Activated T-cell treated with anti-CD3 and anti-CD28 coated beads, Interleukin-2, amount 50 U/mL, for 4 hours (primary cell): ENCODE measurements around the gene RAB40B. TPM values are rescaled to one million over a fixed set of nuclear protein-coding genes. Genes with fewer than 3 reads are reported as not detected.

Experiments
- ATAC-seq, 2 donors: fragments of 200-7000 bp; cut with Tn5 transposase; one replicate each; pipeline ENCODE4 v1.10.0; 2021
- DNase-seq: peaks from one replicate; pipeline ENCODE4 v3.0.0-alpha.2; 2020
- H3K27me3 Mint-ChIP-seq: one replicate; pipeline ENCODE4 v1.8.0; 2021; ENCODE audit warnings: low read depth, mixed read lengths
- H3K36me3 Mint-ChIP-seq: one replicate; pipeline ENCODE4 v1.8.0; 2022; ENCODE audit warnings: mixed read lengths; ENCODE audit not compliant: insufficient read depth
- H3K4me1 Mint-ChIP-seq: one replicate; pipeline ENCODE4 v1.8.0; 2021; ENCODE audit warnings: low read depth, mixed read lengths
- H3K4me3 Mint-ChIP-seq: one replicate; pipeline ENCODE4 v1.8.0; 2021; ENCODE audit warnings: mild to moderate bottlenecking, moderate library complexity, mixed read lengths
- H3K9me3 Mint-ChIP-seq: one replicate; pipeline ENCODE4 v1.8.0; 2021; ENCODE audit warnings: mixed read lengths
- total RNA-seq, 3 donors: library from RNA; stranded (reverse); gene quantifications; one replicate each; pipeline ENCODE4 v1.2.1, GENCODE V29; 2021

Gene RAB40B
- total RNA-seq, 3 donors from 2014 or later, result 3.8 to 4.8 (median 4.1) TPM

- DNase-seq (no peak), ATAC-seq (no peak)
- no peak overlapping the region for H3K4me3 Mint-ChIP-seq
- peaks cover 5% of the 10 kb centered on the region for H3K36me3 Mint-ChIP-seq
- H3K4me1 Mint-ChIP-seq, result peaks cover 3% of the 10 kb centered on the region
- H3K9me3 Mint-ChIP-seq, result no peaks in the 10 kb centered on the region
- H3K27me3 Mint-ChIP-seq, result no peaks in the 10 kb centered on the region
Measured at GRCh38 chr17:82689077-82689476, 9.4 kb downstream of the RAB40B start.

DNA sequence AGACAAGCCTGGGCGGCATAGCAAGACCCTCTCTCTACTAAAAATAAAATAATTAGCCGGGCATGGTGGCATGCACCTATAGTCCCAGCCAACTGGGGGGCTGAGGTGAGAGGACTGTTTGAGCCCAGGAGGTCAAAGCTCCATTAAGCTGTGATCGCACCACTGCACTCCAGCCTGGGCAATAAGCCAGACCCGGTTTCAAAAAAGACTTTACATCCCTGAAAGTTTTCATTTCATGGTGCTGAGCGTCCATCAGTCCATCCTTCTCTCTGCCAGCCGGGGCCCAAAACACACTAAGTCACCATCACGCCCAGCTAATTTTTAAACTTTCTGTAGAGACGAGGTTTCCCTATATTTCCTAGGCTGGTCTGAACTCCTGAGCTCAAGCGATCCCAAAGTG, 10.6 kb downstream of the RAB40B start:
- Mint-ChIP-seq H3K36me3 (peaks cover 5% of the 10 kb centered on the region), H3K9me3 (no peaks in the 10 kb centered on the region), H3K4me1 (peaks cover 3% of the 10 kb centered on the region), H3K27me3 (no peaks in the 10 kb centered on the region), H3K4me3 (no peak overlapping the region)
- DNase-seq, result no peak
- ATAC-seq, result no peak

GRCh38 chr17:82687375-82687861, 11.1 kb downstream of the RAB40B start:
- Mint-ChIP-seq H3K4me3 (no peak overlapping the region), H3K4me1 (peaks cover 3% of the 10 kb centered on the region), H3K27me3 (no peaks in the 10 kb centered on the region), H3K36me3 (peaks cover 5% of the 10 kb centered on the region), H3K9me3 (peaks cover under 1% of the 10 kb centered on the region)
- ATAC-seq (no peak), DNase-seq (no peak)

DNA sequence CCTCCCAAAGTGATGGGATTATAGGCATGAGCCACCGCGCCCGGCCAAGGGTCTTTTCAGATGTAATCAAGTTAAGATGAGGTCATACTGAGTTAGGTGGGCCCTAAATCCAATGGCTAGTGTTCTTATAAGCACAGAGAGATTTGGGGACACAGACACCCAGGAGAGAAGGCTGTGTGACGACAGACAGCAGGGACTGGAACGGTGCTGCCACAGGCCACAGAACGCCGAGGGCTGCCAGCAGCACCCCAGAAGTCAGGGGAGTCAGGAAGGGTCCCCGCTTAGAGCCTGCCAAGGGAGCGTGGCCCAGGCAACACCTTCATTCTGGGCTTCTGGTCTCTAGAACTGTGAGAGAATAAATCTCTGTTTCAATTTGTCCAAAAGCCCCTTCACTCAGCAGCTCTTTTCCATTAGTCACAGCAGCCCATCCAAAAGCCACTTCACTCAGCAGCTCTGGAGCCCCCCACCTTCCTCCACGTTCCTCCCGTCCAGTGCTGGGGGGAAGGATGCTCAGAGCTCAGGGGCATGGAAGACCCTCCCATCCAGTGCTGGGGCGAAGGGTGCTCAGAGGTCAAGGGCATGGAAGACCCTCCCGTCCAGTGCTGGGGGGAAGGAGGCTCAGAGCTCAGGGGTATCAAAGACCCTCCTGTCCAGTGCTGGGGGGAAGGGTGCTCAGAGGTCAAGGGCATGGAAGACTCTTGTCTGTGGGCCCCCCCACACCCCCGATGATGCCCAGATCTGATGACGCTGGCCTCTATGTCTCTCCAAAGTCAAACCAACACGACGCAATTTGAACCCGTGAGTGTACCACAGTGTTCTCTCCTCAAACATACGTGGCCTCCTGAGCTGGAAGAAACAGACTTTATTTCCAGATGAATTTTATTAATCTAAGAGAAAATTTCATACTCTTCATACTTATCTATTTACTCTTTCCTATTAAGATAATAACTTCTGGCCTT, 11.9 kb downstream of the RAB40B start:
- H3K9me3 Mint-ChIP-seq, result peaks cover 9% of the 10 kb centered on the region
- DNase-seq (no peak), ATAC-seq (no peak)
- H3K27me3 Mint-ChIP-seq, result no peaks in the 10 kb centered on the region
- H3K4me1 Mint-ChIP-seq, result peaks cover 2% of the 10 kb centered on the region
- no peak overlapping the region for H3K4me3 Mint-ChIP-seq
- H3K36me3 Mint-ChIP-seq, result peaks cover 5% of the 10 kb centered on the region

GRCh38 chr17:82685291-82685690, 13.2 kb downstream of the RAB40B start:
- Mint-ChIP-seq H3K4me1 (no peaks in the 10 kb centered on the region), H3K4me3 (no peak overlapping the region), H3K9me3 (peaks cover 9% of the 10 kb centered on the region), H3K36me3 (peaks cover 3% of the 10 kb centered on the region), H3K27me3 (no peaks in the 10 kb centered on the region)
- no peak for ATAC-seq
- no peak for DNase-seq

DNA sequence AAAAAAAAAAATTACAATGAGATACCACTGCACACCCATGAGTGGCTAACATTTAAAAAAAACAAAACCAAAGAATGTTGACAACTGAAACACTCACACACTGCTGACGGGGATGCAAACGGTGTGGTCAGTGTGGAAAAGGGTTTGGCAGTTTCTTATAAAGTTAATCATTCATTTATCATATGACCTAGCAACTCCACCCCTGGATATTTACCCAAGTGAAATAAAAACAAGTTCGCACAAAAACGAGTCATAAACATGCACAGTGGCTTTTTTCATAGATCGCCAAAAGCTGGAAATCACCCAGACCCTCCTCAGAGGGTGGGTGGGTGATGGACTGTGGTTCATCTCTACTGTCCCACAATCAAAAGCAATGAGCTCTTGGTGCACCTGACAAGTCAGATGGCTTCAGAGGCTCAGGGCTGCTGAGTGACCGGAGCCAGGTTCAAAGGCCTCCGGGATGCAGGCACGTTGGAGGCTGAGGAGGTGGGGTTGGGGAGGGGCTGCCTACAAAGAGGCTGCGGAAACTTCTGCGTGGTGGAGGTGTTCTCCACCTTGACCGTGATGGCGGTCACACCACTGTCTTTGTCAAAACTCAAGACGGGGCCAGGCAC, 14.2 kb downstream of the RAB40B start:
- Mint-ChIP-seq H3K27me3 (no peaks in the 10 kb centered on the region), H3K4me3 (no peak overlapping the region), H3K9me3 (peaks cover 9% of the 10 kb centered on the region), H3K36me3 (no peaks in the 10 kb centered on the region), H3K4me1 (no peaks in the 10 kb centered on the region)
- DNase-seq (no peak), ATAC-seq (no peak)

- Mint-ChIP-seq H3K27me3 (no peaks in the 10 kb centered on the region), H3K36me3 (no peaks in the 10 kb centered on the region), H3K9me3 (peaks cover 9% of the 10 kb centered on the region), H3K4me3 (no peak overlapping the region), H3K4me1 (no peaks in the 10 kb centered on the region)
- DNase-seq (no peak), ATAC-seq (no peak)
Measured at GRCh38 chr17:82683534-82683933, 15.0 kb downstream of the RAB40B start.

- ATAC-seq (no peak), DNase-seq (no peak)
- Mint-ChIP-seq H3K4me3 (no peak overlapping the region), H3K9me3 (peaks cover 9% of the 10 kb centered on the region), H3K36me3 (no peaks in the 10 kb centered on the region), H3K27me3 (no peaks in the 10 kb centered on the region), H3K4me1 (no peaks in the 10 kb centered on the region)
Measured at GRCh38 chr17:82681547-82681946, 17.0 kb downstream of the RAB40B start.

DNA sequence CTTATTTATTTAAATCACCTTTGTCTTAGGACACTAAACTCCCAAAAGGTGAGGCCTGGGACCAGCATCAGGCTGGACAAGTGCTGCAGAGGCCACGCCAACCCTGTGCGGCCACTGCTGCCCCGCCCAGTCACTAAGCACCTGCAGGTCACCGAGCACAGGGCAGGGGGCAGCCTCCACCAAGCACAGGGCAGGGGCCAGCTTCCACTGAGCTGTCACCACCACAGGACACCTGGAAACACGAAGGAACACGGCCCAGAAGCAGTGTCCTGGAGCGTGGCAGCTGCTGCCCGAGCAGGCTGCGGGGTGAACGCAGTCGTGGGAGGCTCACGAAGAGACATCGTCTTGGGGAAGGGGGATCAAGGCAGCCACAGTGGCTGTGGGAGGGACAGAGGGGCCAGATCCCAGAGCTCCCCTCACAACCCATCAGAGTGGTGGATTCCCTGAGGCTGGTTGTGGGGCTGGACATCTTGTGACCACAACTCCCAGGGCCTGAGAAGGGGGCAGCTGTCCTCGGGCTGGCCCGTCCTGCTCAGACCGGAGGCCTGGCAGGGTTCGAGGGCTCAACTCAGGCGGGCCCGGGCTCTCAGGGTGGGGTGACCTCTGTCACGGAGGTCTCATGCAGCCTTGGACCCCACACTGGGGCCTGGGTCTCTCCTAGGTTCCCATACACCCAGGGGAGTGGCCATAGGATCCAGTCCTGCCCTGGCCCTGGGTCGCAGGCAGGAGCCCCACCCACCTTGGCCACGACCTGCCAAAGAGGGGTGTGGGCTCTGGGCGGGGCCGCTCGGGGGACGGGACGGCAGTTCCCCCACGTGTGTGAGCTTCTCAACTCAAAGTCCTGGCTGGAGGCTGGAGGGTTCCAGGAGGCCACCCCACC, 18.7 kb downstream of the RAB40B start:
- DNase-seq, result no peak
- no peak for ATAC-seq
- no peak overlapping the region for H3K4me3 Mint-ChIP-seq
- H3K27me3 Mint-ChIP-seq, result no peaks in the 10 kb centered on the region
- H3K4me1 Mint-ChIP-seq, result no peaks in the 10 kb centered on the region
- H3K36me3 Mint-ChIP-seq, result no peaks in the 10 kb centered on the region
- peaks cover 9% of the 10 kb centered on the region for H3K9me3 Mint-ChIP-seq

DNA sequence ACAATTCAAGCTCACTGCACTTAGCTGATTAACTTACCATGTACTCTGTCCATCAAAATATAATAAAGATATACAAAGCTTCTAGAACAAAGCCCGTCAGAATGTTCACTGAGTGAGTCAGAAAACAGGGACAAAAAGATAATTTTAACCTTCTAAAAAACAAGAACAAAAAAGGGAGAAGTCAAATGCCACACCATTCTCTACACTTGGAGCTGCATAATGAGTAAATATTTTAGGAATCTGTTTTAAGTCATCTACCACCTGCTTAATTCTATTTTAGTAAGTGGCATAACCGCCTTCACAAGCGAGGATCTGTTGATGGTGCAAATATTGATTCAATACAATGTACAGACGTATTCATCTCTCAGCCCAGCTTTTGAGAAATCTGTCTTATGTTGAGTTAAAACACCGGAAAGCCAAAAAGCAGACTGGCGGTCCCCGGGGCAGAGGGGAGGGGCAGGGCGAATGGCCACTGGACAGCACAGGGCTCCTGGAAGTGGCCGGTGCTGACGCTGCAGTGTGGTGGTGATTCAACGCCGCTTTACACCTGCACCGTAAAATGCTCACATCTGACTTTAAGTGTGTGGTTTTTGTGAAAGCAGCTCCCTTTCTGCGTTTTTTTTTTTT, 20.1 kb downstream of the RAB40B start:
- Mint-ChIP-seq H3K36me3 (no peaks in the 10 kb centered on the region), H3K27me3 (no peaks in the 10 kb centered on the region), H3K9me3 (peaks cover 9% of the 10 kb centered on the region), H3K4me1 (no peaks in the 10 kb centered on the region), H3K4me3 (no peak overlapping the region)
- DNase-seq, result no peak
- no peak for ATAC-seq

GRCh38 chr17:82677353-82677925, 21.1 kb downstream of the RAB40B start:
- DNase-seq, result no peak
- Mint-ChIP-seq H3K9me3 (peaks cover 8% of the 10 kb centered on the region), H3K4me3 (no peak overlapping the region), H3K36me3 (no peaks in the 10 kb centered on the region), H3K27me3 (no peaks in the 10 kb centered on the region), H3K4me1 (no peaks in the 10 kb centered on the region)
- ATAC-seq, result no peak

GRCh38 chr17:82675476-82676245, 22.8 kb downstream of the RAB40B start:
- no peaks in the 10 kb centered on the region for H3K36me3 Mint-ChIP-seq
- H3K27me3 Mint-ChIP-seq, result no peaks in the 10 kb centered on the region
- no peak for DNase-seq
- ATAC-seq, result no peak
- peaks cover 2% of the 10 kb centered on the region for H3K4me1 Mint-ChIP-seq
- H3K9me3 Mint-ChIP-seq, result no peaks in the 10 kb centered on the region
- H3K4me3 Mint-ChIP-seq, result no peak overlapping the region
